ENCODE results near the gene TTLL5.
A peak's percentile ranks its signal among the peaks of the same experiment; 100 is the strongest.

The TTLL5 gene

GRCh38 chr14:75976826-75977581 is 316.0 kb downstream of the TTLL5 start:
- DNase-seq, result no peak

GRCh38 chr14:75977582-75977943 is 316.5 kb downstream of the TTLL5 start:
- DNase-seq, result no peak

GRCh38 chr14:75978249-75978731 is 317.2 kb downstream of the TTLL5 start:
- peak; percentile 26 for DNase-seq

- peak; percentile 19 for DNase-seq
Observed at GRCh38 chr14:75979071-75979571, 318.1 kb downstream of the TTLL5 start.

- DNase-seq, result no peak
Observed at GRCh38 chr14:75979648-75980565, 318.9 kb downstream of the TTLL5 start.

GRCh38 chr14:75980856-75981255 is 319.8 kb downstream of the TTLL5 start:
- no peak for DNase-seq

- peak; percentile 78 for DNase-seq
Observed at GRCh38 chr14:75981426-75982265, 320.6 kb downstream of the TTLL5 start, which contains the start of gene TGFB3. TSS of gene TGFB3 (minus strand) at chr14:75981995. CDS start at chr14:75980893, 1,102 bp downstream.

GRCh38 chr14:75982266-75983018 is 321.4 kb downstream of the TTLL5 start:
- peak; percentile 84 for DNase-seq

- no peak for DNase-seq
Observed at GRCh38 chr14:75983019-75983358, 321.9 kb downstream of the TTLL5 start.

- DNase-seq, result no peak
Observed at GRCh38 chr14:75984674-75985073, 323.6 kb downstream of the TTLL5 start.

- peak; percentile 91 for DNase-seq
Observed at GRCh38 chr14:75985618-75986438, 324.8 kb downstream of the TTLL5 start, which contains the start of gene IFT43. TSS of gene IFT43 (plus strand) at chr14:75985763. CDS start at chr14:75985787, 24 bp downstream.

GRCh38 chr14:75986439-75986765 is 325.4 kb downstream of the TTLL5 start:
- DNase-seq, result no peak

GRCh38 chr14:75987201-75987970 is 326.3 kb downstream of the TTLL5 start:
- DNase-seq, result no peak

GRCh38 chr14:75989134-75989533 is 328.1 kb downstream of the TTLL5 start:
- DNase-seq, result no peak

- no peak for DNase-seq
Observed at GRCh38 chr14:75990297-75990696, 329.3 kb downstream of the TTLL5 start.

GRCh38 chr14:75991753-75992152 is 330.7 kb downstream of the TTLL5 start:
- no peak for DNase-seq

- no peak for DNase-seq
Observed at GRCh38 chr14:75993567-75994041, 332.6 kb downstream of the TTLL5 start.

- no peak for DNase-seq
Observed at GRCh38 chr14:75995372-75996041, 334.5 kb downstream of the TTLL5 start.

GRCh38 chr14:75996488-75996887 is 335.4 kb downstream of the TTLL5 start:
- DNase-seq, result no peak
